ENCODE data around the gene ZNF407. TPM values are rescaled to one million over a fixed set of nuclear protein-coding genes. Genes with fewer than 3 reads are reported as not detected.

Gene ZNF407
- total RNA-seq, 1 donor from 2014 or later: 26.7 TPM

- Mint-ChIP-seq H3K36me3 (ENCODE audit: low read depth) (peaks cover 39% of the 10 kb centered on the region), H3K27ac (no peak overlapping the region), H3K9me3 (no peaks in the 10 kb centered on the region), H3K27me3 (no peaks in the 10 kb centered on the region), H3K4me3 (no peak overlapping the region), H3K4me1 (no peaks in the 10 kb centered on the region)
- no peak for DNase-seq
- TF ChIP-seq, protein P1, sequence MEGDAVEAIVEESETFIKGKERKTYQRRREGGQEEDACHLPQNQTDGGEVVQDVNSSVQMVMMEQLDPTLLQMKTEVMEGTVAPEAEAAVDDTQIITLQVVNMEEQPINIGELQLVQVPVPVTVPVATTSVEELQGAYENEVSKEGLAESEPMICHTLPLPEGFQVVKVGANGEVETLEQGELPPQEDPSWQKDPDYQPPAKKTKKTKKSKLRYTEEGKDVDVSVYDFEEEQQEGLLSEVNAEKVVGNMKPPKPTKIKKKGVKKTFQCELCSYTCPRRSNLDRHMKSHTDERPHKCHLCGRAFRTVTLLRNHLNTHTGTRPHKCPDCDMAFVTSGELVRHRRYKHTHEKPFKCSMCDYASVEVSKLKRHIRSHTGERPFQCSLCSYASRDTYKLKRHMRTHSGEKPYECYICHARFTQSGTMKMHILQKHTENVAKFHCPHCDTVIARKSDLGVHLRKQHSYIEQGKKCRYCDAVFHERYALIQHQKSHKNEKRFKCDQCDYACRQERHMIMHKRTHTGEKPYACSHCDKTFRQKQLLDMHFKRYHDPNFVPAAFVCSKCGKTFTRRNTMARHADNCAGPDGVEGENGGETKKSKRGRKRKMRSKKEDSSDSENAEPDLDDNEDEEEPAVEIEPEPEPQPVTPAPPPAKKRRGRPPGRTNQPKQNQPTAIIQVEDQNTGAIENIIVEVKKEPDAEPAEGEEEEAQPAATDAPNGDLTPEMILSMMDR (IDR thresholded peaks at IDR 0.05): no peak
- no peak for ATAC-seq (ENCODE audit: low read depth)
- ChIA-PET CTCF (interaction anchor here (0.6 kb wide), 1 partner anchor 836 kb away, joined by 3 read pairs; no protein-coding TSS in a partner anchor), POLR2A (no interaction called here)
- intact Hi-C loops (cut with micrococcal nuclease): no loop called here
Measured at GRCh38 chr18:74683573-74683972, 85.9 kb downstream of the ZNF407 start.

DNA sequence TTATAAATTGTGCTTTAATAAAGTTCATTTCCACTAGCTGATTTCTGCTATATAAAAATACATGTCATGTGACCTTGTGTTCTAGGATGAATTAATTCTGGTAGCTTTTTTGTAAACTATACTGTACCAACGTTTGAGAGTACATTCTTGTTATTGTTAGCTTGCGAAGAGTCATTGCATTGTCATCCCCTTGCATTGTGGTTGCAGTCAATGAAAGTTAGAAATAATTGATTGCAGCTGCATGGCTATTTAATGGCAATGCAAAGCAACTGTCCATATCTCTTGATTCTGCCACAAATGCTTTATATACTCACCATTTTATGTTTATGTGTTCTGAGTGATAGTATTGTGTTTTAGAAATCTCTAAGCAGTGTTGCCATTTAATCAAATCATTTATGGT, 91.6 kb downstream of the ZNF407 start:
- ChIA-PET POLR2A (no interaction called here), CTCF (no interaction called here)
- intact Hi-C loops (cut with micrococcal nuclease): no loop called here
- DNase-seq: no peak
- ATAC-seq (ENCODE audit: low read depth): no peak
- TF ChIP-seq, protein P1 (IDR thresholded peaks at IDR 0.05): no peak
- Mint-ChIP-seq H3K9me3 (no peaks in the 10 kb centered on the region), H3K27me3 (no peaks in the 10 kb centered on the region), H3K4me1 (no peaks in the 10 kb centered on the region), H3K27ac (no peak overlapping the region), H3K4me3 (no peak overlapping the region), H3K36me3 (ENCODE audit: low read depth) (peaks cover 22% of the 10 kb centered on the region)

- no peak for ATAC-seq (ENCODE audit: low read depth)
- Mint-ChIP-seq H3K4me3 (no peak overlapping the region), H3K27ac (no peak overlapping the region), H3K4me1 (no peaks in the 10 kb centered on the region), H3K27me3 (no peaks in the 10 kb centered on the region), H3K36me3 (ENCODE audit: low read depth) (no peaks in the 10 kb centered on the region), H3K9me3 (no peaks in the 10 kb centered on the region)
- CTCF ChIA-PET: no interaction called here
- intact Hi-C loops (cut with micrococcal nuclease): no loop called here
- POLR2A ChIA-PET: no interaction called here
- no peak for DNase-seq
- TF ChIP-seq, protein P1 (IDR thresholded peaks at IDR 0.05): no peak
Measured at GRCh38 chr18:74692367-74693013, 94.8 kb downstream of the ZNF407 start.

DNA sequence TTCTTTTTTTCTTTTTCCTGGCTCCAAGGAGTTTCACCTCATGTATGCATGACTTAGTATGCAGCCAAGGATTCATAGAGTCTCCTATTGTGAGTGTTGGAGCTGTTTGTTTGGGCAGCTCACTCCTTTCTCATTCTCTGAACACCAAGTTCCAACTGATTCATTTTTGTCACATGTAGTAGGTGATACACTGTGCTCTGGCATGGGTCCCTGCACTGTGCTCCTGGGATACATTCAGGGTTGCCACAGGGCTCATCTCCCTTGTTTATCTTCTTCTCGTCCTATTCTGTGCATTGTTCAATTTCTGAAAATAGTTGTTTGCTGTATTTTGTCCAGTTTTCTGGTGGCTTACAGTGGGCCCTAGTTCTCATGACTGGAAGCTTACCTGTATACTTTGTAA, 96.8 kb downstream of the ZNF407 start:
- ChIA-PET POLR2A (interaction anchor here (0.6 to 0.7 kb wide), 2 partner anchors 676 to 866 kb away, joined by 3 read pairs; no protein-coding TSS in a partner anchor), CTCF (no interaction called here)
- TF ChIP-seq, protein P1 (IDR thresholded peaks at IDR 0.05): no peak
- ATAC-seq (ENCODE audit: low read depth): no peak
- H3K27ac Mint-ChIP-seq: no peak overlapping the region
- H3K4me3 Mint-ChIP-seq: no peak overlapping the region
- DNase-seq: no peak
- H3K27me3 Mint-ChIP-seq: no peaks in the 10 kb centered on the region
- H3K9me3 Mint-ChIP-seq: no peaks in the 10 kb centered on the region
- H3K36me3 Mint-ChIP-seq (ENCODE audit: low read depth): peaks cover 5% of the 10 kb centered on the region
- intact Hi-C loops (cut with micrococcal nuclease): no loop called here
- no peaks in the 10 kb centered on the region for H3K4me1 Mint-ChIP-seq

- H3K36me3 Mint-ChIP-seq (ENCODE audit: low read depth): peaks cover 5% of the 10 kb centered on the region
- ATAC-seq (ENCODE audit: low read depth) (no peak), DNase-seq (no peak)
- ChIA-PET POLR2A (no interaction called here), CTCF (no interaction called here)
- intact Hi-C loops (cut with micrococcal nuclease): no loop called here
- H3K4me1 Mint-ChIP-seq: no peaks in the 10 kb centered on the region
- TF ChIP-seq, protein P1 (IDR thresholded peaks at IDR 0.05): no peak
- H3K9me3 Mint-ChIP-seq: no peaks in the 10 kb centered on the region
- no peak overlapping the region for H3K4me3 Mint-ChIP-seq
- no peak overlapping the region for H3K27ac Mint-ChIP-seq
- no peaks in the 10 kb centered on the region for H3K27me3 Mint-ChIP-seq
Measured at GRCh38 chr18:74695170-74695569, 97.5 kb downstream of the ZNF407 start.
